GM21528 (cell line): ENCODE results near the gene PAFAH2.
A peak's percentile ranks its signal among the peaks of the same experiment; 100 is the strongest.

ENCODE experiments used
- ATAC-seq: cut with Tn5 transposase; IDR thresholded peaks from one replicate; pipeline ENCODE4 v1.9.1; 2021; ENCODE audit warnings: mild to moderate bottlenecking, moderate library complexity; ENCODE audit not compliant: unreplicated experiment, low FRiP score

The PAFAH2 gene

GRCh38 chr1:25997828-25998761 is at the start of gene PAFAH2:
Gene PAFAH2 (minus strand): TSS chr1:25998063. CDS start chr1:25990816, 7,247 bp downstream.
- peak; percentile 91 for ATAC-seq

GRCh38 chr1:26047278-26047874 is 49.5 kb upstream of the PAFAH2 start:
- ATAC-seq = no peak

GRCh38 chr1:26046246-26047095 is 48.6 kb upstream of the PAFAH2 start:
- ATAC-seq = no peak

GRCh38 chr1:26045722-26046245 is 47.9 kb upstream of the PAFAH2 start, which contains the start of gene SLC30A2:
Gene SLC30A2 (minus strand): TSS chr1:26046118. CDS start chr1:26045896, 222 bp downstream.
- ATAC-seq = no peak

- no peak for ATAC-seq
Measured at GRCh38 chr1:26044971-26045721, 47.3 kb upstream of the PAFAH2 start.

- no peak for ATAC-seq
Measured at GRCh38 chr1:26044414-26044813, 46.6 kb upstream of the PAFAH2 start.

- no peak for ATAC-seq
Measured at GRCh38 chr1:26043765-26044164, 45.9 kb upstream of the PAFAH2 start.

- ATAC-seq = no peak
Measured at GRCh38 chr1:26041978-26042377, 44.1 kb upstream of the PAFAH2 start.

GRCh38 chr1:26041401-26041800 is 43.5 kb upstream of the PAFAH2 start:
- ATAC-seq = no peak

GRCh38 chr1:26038904-26039303 is 41.0 kb upstream of the PAFAH2 start:
- ATAC-seq = no peak

- ATAC-seq = no peak
Measured at GRCh38 chr1:26038477-26038876, 40.6 kb upstream of the PAFAH2 start.

GRCh38 chr1:26037904-26038303 is 40.0 kb upstream of the PAFAH2 start:
- no peak for ATAC-seq

GRCh38 chr1:26036756-26037281 is 39.0 kb upstream of the PAFAH2 start:
- no peak for ATAC-seq

GRCh38 chr1:26035959-26036755 is 38.3 kb upstream of the PAFAH2 start:
- peak; percentile 71 for ATAC-seq

GRCh38 chr1:26035203-26035958 is 37.5 kb upstream of the PAFAH2 start:
- ATAC-seq = peak; percentile 89

GRCh38 chr1:26034504-26035202 is 36.8 kb upstream of the PAFAH2 start:
- no peak for ATAC-seq

GRCh38 chr1:26032656-26033357 is 34.9 kb upstream of the PAFAH2 start:
- ATAC-seq = no peak
